GM12874 (cell line): ENCODE data around the gene FAM171A2.

ENCODE experiments used
- TF ChIP-seq, protein P1 (sequence below): IDR thresholded peaks from 2 replicates; pipeline ENCODE4 v1.5.1; 2011; ENCODE audit warnings: low read depth, mild to moderate bottlenecking, control low read depth, low read length, moderate library complexity; ENCODE audit not compliant: insufficient read depth

FAM171A2 gene

DNA sequence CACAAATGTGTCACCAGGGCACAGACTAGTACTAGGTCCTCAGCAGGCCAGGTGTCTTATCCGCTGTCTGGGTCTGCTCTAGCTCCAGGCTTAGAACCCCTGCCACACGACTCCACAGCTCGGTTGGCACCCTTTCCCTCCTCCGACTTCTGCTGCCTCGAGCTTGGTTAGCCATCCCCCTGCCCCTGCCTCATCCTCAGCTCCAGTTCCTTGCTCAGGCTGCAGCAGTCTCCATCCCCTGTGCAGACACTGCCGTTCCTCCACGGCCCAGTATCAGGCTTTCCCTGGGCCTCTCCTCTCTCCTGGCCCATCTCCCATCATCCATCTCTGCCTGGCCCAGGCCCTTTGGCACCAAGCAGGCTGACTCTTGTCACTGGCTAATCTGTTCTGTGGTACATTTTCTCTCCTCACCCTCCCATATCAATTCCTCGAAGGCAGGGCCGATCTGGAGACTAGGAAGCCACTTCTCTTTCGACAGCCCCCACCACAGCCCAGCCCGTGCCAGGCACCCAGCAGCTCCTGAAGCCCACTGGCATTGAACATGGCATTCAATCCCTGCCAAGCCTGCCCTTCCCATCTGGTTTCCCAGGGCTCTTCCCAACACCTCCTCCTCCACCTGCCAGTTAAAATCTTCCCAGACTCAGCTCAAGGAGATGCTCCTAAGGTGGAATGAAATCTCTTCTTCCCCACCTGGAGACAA lies 20.0 kb downstream of the FAM171A2 start:
- TF ChIP-seq, protein P1, sequence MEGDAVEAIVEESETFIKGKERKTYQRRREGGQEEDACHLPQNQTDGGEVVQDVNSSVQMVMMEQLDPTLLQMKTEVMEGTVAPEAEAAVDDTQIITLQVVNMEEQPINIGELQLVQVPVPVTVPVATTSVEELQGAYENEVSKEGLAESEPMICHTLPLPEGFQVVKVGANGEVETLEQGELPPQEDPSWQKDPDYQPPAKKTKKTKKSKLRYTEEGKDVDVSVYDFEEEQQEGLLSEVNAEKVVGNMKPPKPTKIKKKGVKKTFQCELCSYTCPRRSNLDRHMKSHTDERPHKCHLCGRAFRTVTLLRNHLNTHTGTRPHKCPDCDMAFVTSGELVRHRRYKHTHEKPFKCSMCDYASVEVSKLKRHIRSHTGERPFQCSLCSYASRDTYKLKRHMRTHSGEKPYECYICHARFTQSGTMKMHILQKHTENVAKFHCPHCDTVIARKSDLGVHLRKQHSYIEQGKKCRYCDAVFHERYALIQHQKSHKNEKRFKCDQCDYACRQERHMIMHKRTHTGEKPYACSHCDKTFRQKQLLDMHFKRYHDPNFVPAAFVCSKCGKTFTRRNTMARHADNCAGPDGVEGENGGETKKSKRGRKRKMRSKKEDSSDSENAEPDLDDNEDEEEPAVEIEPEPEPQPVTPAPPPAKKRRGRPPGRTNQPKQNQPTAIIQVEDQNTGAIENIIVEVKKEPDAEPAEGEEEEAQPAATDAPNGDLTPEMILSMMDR: no peak

DNA sequence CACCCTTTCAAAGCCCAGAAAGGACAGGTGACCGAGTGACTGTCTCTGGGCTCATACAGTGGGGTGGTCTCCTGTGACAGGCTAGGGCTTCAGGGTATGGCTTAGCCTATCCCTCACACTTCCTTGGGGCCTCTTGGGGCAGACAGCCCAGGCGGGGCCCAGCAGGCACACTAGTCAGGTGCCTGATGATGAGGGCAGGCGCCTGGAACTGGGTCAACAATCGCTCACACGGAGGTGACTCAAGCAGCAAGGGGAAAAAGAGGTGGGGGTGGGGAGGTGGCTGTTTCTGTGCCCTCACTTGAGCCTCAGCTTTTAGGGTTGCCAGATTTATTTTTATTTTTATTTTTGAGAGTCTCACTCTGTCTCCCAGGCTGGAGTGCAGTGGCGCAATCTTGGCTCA lies 25.0 kb downstream of the FAM171A2 start:
- TF ChIP-seq, protein P1: no peak

DNA sequence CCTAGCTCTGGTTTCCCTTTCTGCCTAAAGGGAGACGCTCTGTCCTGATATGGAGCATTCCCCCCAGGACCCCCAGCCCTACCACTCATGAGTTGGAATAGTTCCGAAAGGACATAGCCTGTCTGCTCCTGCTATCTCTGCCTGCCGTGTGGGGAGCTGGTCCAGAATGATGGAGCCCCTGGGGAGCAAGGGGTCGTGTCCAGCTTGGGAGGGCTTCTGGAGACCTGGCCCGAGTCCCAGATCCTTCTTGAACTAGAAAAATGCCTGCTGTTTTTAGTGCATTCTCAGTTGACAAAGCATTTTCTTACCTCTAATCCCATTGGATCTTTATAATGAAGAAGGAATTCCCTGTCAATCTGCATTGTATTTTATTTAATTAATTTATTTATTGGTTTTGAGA lies 27.7 kb downstream of the FAM171A2 start:
- TF ChIP-seq, protein P1: no peak

DNA sequence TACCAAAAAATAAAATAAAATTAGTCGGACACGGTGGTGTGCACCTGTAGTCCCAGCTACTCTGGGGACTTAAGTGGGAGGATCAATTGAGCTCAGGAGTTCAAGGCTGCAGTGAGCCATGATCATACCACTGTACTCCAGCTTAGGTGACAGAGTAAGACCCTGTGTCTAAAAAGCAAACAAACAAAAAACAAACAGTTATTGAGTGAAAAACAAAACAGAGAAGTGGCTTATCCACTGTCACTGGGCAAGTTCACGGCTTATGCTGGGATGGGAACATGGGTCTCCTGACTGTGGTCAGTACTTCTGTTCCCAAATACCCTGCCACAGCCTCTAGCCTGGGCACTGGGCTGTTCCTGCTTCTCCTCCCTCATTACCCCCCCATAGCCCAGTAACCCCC lies 28.1 kb downstream of the FAM171A2 start:
- TF ChIP-seq, protein P1: no peak

DNA sequence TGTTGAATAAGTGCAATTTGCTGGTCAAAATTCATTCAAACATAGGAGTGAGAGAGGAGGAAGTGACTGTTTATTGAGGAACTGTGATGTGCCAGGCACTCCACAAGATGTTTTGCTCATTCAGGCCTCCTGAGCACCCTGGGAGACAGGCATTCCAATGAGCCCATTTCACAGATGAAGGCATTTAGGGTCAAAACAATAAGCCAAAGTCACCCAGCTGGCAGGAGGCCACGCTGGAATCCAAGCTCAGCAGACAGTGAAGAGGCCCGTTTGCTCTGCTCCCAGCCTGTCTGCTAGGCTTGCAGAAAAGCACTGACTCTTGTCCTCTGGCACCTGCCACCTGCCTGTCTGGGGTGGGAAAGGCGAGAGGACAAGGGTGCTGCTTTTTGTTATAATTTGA lies 28.9 kb downstream of the FAM171A2 start:
- TF ChIP-seq, protein P1: no peak

DNA sequence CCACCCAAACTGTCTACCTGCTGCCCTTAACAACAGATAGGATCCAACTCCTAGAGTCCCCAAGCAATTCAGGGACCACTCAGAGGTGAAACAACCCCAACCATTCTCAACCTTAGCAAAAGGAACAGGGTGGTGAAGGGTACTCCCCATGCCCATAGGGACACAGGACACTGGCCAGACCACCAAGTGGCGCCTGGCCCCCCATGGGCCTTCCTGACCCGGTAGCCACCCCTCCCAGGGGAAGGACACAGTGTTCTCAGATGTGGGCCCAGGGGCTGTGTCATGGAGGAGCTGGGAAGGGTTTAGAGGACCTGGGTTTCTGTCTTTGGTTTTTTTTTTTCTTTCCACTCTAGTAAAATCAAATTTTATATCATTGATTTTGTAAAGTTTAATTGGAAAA lies 29.3 kb downstream of the FAM171A2 start:
- TF ChIP-seq, protein P1: no peak

DNA sequence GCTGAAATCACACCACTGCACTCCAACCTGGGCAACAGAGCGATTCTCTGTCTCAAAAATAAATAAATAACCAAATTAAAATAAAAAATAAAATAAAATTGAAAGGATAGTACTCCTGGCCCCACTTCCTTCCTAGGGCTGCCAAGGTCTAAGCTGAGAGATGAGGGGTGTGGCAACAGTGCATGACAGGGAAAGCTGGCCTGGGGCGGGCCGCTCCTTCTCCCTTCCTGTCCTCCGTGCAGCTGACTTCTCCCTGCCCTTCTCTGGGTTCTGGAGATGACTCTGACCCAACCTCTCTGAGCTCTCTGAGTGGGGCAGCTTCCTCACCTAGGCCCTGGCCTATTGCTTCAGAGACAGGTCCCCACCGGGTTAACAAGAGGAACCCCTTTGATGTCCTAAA lies 30.3 kb downstream of the FAM171A2 start:
- TF ChIP-seq, protein P1: no peak
